AG04450 (cell line): Measurements from ENCODE around the gene ONECUT2. TPM values are rescaled to one million over a fixed set of nuclear protein-coding genes. Genes with fewer than 3 reads are reported as not detected.

Source experiments
- CTCF ChIA-PET: fragments of 300-600, 350-600 bp; formaldehyde crosslinking; extraction: SDS; loops from one replicate; lab custom pipeline; 2022; ENCODE audit warnings: antibody characterized with exemption, inconsistent platforms; lab: Charles Lee
- POLR2A ChIA-PET: fragments of 350-600 bp; formaldehyde crosslinking; extraction: SDS; loops from one replicate; lab custom pipeline; 2021; ENCODE audit warnings: antibody characterized with exemption, inconsistent platforms; lab: Yijun Ruan, JAX
- DNase-seq: peaks from one replicate; pipeline ENCODE4 v3.0.0-alpha.2; 2011; ENCODE audit warnings: low read depth, low spot score
- H3K27ac ChIP-seq: one replicate; pipeline ENCODE4 v1.5.1; 2012; ENCODE audit warnings: low read depth, low read length, control low read depth
- H3K27me3 ChIP-seq: one replicate; pipeline ENCODE4 v1.6.0; 2012; ENCODE audit warnings: low read length; ENCODE audit not compliant: control insufficient read depth, insufficient read depth
- H3K4me3 ChIP-seq: 2 replicates; pipeline ENCODE4 v1.5.1; 2011; ENCODE audit warnings: mild to moderate bottlenecking, low read depth, low read length, control low read depth
- H3K9me3 ChIP-seq: 2 replicates; pipeline ENCODE4 v1.5.1; 2012; ENCODE audit warnings: low read length; ENCODE audit not compliant: control insufficient read depth, insufficient read depth
- polyA plus RNA-seq: library from polyadenylated mRNA; depleted of rRNA; stranded (reverse); fragments of >200 nt; gene quantifications from 2 replicates; pipeline ENCODE4 v1.2.3, GENCODE V29; 2011
- TF ChIP-seq, protein P1 (sequence below): IDR thresholded peaks from 2 replicates; pipeline ENCODE4 v1.5.1; 2011; ENCODE audit warnings: low read depth, low read length, control low read depth, inconsistent platforms

ONECUT2 gene
- polyA plus RNA-seq, 1 experiment, result 0.01 TPM

DNA sequence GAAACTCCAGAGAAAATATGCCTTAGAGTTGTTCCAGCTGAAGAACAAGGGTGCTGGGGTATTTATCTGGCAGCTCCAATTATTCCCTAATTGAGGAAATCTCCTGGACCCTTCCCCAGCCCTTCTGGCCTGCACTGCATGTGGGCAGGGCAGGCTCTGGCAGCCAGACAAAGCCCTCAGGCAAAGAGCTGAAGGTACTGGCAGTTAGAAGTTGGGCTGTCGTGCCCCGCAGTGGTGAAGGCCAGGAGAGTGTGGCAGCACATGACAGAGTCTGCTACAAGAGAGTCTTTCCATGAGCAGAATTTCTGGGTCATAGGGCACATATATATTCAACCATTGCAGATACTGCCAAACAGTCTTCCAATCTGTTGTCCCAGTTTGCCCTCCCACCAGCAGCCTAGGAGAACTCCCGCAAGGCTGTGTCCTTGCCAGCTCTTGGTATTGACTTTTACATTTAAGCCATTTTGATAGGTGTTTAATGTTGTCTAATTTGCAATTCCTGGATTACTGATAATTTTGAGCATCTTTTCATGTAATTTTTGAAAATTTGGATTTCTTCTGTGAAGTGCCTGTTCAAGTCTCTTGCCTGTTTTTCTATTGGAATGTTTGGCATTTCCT lies 26.6 kb downstream of the ONECUT2 start:
- TF ChIP-seq, protein P1, sequence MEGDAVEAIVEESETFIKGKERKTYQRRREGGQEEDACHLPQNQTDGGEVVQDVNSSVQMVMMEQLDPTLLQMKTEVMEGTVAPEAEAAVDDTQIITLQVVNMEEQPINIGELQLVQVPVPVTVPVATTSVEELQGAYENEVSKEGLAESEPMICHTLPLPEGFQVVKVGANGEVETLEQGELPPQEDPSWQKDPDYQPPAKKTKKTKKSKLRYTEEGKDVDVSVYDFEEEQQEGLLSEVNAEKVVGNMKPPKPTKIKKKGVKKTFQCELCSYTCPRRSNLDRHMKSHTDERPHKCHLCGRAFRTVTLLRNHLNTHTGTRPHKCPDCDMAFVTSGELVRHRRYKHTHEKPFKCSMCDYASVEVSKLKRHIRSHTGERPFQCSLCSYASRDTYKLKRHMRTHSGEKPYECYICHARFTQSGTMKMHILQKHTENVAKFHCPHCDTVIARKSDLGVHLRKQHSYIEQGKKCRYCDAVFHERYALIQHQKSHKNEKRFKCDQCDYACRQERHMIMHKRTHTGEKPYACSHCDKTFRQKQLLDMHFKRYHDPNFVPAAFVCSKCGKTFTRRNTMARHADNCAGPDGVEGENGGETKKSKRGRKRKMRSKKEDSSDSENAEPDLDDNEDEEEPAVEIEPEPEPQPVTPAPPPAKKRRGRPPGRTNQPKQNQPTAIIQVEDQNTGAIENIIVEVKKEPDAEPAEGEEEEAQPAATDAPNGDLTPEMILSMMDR, result no peak
- CTCF ChIA-PET, result no interaction called here
- Histone ChIP-seq H3K9me3 (no peaks in the 10 kb centered on the region), H3K27me3 (no peaks in the 10 kb centered on the region), H3K4me3 (no peak overlapping the region), H3K27ac (no peak overlapping the region)
- POLR2A ChIA-PET, result interaction anchor here (0.7 kb wide), 1 partner anchor 8 kb away, joined by 7 read pairs; no protein-coding TSS in a partner anchor
- no peak for DNase-seq

DNA sequence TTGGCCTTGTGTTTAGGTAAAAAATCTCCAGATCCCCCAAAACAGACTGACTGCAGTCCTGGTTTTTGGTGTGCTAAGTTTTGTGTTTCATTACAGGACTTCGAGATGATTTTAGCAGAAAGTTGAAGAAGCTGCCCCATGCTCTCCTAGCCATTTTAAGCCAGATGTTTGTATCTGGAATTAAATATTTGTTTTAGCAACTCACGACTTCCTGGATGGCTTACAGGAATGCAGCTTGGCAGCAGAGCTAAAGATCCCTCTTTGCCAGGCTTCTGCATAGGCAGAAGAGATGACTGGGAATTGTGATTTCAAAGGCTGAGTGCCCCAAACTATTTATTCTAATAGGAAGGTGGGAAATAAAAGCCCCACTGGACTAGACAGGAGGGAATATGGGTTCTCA lies 31.1 kb downstream of the ONECUT2 start:
- Histone ChIP-seq H3K4me3 (no peak overlapping the region), H3K9me3 (no peaks in the 10 kb centered on the region), H3K27me3 (no peaks in the 10 kb centered on the region), H3K27ac (no peak overlapping the region)
- ChIA-PET POLR2A (no interaction called here), CTCF (no interaction called here)
- DNase-seq, result no peak
- TF ChIP-seq, protein P1, result no peak

DNA sequence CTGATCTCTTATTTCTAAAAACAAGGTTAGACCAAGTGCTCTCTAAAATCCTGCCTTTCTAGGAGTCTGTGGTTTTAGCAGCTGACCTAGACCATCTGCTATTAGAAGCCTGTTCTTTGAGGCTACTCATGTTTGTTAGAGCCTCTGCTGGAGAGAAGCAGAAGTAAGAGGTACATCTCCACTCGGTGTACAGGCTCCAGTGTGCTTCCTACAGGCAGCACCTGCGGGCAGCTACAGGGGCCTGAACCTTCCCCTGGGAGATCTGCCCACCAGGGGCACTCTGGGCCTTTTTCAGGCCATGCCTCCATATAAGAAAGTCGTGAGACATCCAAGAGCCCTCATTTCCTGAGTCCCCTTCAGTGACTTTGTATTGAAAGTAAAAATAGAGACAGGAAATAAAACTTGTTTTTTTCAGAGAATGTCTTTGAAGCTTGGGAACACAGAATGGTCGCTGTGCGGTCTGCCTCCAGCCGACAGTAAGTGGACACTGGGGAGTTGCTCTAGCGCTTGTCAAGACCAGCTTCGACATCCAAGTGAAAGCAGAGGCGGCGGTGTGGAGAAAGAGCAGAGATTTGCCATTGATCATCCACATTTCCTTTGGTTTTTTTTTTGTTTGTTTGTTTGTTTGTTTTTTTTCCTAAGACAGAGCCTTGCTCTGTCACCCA lies 31.7 kb downstream of the ONECUT2 start:
- Histone ChIP-seq H3K27ac (no peak overlapping the region), H3K4me3 (no peak overlapping the region), H3K9me3 (no peaks in the 10 kb centered on the region), H3K27me3 (no peaks in the 10 kb centered on the region)
- POLR2A ChIA-PET, result no interaction called here
- TF ChIP-seq, protein P1, result no peak
- CTCF ChIA-PET, result interaction anchor here (0.7 kb wide), 1 partner anchor 729 kb away, joined by 3 read pairs; no protein-coding TSS in a partner anchor
- no peak for DNase-seq

DNA sequence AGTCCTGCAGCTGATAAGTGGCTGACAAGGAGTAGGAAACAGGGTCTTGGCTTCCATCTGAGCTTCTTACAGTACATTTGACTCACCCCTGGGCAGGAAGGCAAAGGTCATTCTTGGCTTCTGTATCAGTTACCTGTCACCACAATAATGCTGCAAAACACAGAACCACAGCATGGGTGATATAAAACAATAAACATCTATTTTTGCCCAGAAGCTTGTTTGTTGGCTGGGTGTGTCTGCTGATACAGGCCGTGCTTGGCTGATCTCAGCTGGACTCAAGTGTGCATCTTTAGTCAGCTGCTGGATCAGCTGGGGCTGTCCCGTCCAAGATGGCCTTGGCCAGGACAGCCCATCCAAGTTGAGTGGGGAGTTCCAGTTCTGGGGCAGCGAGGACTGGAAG lies 34.7 kb downstream of the ONECUT2 start:
- no peaks in the 10 kb centered on the region for H3K27me3 ChIP-seq
- H3K4me3 ChIP-seq, result no peak overlapping the region
- no peak for DNase-seq
- no peak overlapping the region for H3K27ac ChIP-seq
- no peaks in the 10 kb centered on the region for H3K9me3 ChIP-seq
- POLR2A ChIA-PET, result no interaction called here
- TF ChIP-seq, protein P1, result no peak
- CTCF ChIA-PET, result no interaction called here

DNA sequence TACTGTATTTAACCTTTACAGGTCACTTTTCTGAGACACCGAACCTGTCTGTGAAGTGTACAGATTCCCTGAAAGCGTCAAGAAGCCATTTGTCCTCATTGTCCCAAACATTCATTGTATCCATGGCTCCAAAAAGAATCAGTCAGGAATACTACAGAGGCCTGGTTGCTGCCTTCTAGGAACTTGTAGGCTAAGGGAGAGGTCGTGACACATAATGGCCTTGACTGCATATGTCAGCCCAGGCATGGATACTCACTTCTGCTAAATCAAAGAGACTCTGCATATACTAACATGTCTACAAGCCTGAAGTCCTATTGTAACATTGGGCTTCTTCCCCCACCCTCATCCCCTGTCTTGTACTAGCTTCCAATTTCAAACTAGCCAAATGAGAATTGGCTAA lies 40.2 kb downstream of the ONECUT2 start:
- H3K9me3 ChIP-seq, result no peaks in the 10 kb centered on the region
- H3K4me3 ChIP-seq, result no peak overlapping the region
- TF ChIP-seq, protein P1, result no peak
- POLR2A ChIA-PET, result no interaction called here
- CTCF ChIA-PET, result no interaction called here
- DNase-seq, result no peak
- H3K27ac ChIP-seq, result no peak overlapping the region
- H3K27me3 ChIP-seq, result peaks cover 2% of the 10 kb centered on the region
